GM18526 (cell line): ENCODE data around the gene ABCD3.

Experiments used
- POLR2A ChIP-seq: IDR thresholded peaks from 3 replicates; pipeline ENCODE4 v1.6.1; 2011; ENCODE audit not compliant: insufficient read length; ENCODE audit errors: extremely low read depth

The ABCD3 gene

DNA sequence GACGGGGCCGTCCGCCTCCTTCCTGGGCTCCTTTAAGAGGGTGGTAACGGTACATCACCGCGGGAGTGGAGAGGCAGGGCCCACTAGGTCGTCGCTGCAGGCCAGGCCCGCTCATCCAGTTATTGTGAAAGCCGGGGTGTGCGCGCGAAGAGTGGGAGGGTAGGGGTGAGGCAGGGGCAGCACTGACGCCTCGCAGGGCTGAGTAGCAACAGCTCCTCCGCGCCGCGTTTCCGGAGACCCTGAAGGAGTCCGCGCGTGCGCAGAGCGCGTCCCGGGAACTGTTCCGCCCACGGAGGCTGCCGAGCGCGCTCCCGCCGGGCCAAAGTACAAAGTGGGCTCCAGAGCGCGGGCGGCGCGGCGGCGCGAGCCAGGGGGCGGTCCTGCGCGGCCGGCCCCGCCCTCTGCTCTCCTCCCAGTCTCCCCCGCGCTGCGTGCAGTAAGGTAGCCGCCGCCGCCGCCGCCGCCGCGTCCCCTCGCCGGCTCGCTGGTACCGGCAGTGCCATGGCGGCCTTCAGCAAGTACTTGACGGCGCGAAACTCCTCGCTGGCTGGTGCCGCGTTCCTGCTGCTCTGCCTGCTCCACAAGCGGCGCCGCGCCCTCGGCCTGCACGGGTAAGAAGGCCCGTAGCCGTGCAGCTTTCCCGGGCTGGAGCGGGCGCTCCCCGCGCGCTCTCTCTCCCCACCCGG is at the start of gene ABCD3:
TSS of gene ABCD3 (plus strand) at position 412 of the 686 bp plus-strand sequence. CDS start at position 502, 90 bp downstream.
- TF ChIP-seq POLR2A, result peak; percentile 89

DNA sequence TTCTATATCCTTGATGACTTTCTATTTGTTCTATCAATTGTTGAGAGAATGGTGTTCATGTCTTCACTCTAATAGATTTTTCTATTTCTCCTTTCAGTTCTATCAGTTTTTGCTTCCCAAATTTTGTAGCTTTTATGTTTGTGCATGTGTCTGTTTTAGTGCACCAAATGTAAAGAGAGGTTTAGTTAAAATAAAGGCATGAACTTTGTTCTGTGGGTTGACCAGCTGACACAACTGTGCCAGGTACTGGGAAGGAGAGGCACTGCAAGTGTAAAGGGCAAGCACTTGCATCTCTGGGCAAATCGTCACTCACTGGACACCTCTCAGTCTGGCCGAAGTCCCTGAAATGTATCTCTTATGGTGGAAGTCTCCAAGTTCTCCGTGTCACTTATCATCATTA is 38.6 kb upstream of the ABCD3 start:
- no peak for TF ChIP-seq POLR2A

DNA sequence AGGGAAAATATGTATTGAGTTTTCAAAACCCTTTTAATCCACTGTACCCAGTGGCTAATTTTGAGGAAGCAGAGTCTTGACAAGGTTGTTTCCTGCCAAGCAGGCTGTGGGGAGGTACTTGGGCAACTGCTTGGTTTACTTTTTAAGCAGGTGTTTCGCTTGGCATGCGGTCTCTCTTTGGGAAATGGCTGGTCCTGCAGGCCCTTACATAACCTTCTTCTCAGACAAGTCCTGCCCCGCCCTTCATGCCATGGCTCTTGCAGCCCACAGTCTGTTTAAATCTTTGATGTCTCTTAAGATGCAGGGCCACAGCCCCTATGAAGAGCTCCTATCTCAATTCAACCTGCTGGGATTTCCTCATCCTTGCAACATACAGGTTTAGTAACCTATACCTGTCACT is 36.0 kb upstream of the ABCD3 start:
- no peak for TF ChIP-seq POLR2A

DNA sequence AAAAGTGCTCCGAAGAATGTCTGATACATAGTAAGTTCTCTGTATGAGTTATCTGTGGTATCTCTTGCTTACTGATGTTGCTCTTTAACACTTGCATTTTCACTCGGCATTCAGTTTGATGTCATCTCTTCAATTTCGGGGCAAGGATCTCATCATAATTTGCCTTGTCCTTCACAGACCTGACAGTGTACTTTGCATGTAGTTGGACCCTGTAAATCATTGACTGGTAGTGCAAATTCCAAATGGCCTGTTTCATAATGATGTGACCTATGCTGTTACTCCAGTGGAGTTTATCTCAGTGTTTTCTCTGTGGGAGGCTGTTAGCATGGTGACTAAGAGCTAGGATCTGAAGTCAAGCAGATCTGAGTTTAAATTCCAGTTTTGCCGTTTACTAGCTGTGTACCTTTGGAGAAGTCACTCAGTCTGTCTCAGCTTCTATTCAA is 34.2 kb upstream of the ABCD3 start:
- TF ChIP-seq POLR2A, result no peak

DNA sequence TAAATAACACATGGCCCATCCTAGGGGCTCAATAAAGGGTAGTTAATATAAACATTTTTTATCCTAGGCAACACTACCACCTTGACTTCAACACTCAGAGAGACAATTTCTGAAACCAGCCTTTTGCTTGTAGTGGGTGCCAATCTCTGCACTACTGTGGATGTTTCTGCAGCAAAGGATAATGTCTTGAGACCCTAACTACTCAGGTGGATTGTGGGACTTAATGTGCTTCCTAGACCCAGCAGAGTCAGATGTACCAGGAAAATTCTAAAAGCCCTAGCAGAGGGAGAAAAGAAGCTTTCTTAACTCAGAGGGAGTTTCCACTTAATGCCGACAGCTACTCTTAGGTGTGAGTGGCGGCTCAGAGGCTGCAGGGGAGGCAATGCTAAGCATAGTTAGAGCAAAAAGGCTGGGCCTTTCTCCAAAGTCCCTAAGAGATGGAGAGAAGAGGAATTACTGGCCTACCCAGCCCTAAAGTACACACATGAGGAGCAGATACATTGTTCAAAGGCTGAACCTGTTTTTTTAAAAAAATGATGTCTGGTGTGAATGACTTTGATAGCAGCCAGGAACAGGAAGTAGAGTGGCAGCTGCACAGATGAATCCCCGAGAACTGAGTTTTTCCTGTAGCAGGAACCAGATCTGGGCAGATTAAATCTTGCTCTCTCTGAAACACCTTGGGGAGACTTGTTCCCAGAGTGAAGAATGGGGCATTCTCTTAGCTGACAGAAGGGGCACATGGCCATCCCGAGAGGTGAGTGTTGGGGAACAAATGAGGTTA is 33.5 kb upstream of the ABCD3 start:
- TF ChIP-seq POLR2A, result no peak

DNA sequence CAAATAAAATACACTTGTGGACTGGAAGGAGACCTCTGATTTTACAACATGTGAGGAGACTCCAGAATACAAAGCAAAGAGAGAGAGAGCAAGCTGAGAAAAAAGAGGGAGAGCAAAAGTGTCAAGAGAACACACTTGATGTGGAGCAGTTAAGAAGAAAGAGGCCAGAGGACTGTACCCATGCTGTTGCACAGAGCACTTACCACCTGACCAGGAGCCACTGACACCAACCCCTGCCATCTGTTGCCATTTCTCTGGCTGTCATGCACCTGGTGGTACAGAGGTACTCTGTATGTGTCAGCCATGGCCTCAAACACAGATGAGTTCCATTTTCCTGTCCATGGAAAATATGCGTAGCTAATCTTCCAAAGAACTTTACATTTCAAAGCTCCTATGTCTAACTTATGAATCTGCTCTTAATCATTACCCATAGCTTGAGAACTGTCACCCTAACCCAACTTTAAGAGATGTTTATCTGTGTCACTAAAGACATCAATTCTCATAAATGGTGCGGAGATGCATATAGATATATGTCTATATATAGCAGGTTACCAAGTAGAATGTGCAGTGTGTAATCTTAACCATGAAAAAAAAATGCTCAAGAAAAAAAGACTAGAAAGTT is 32.8 kb upstream of the ABCD3 start:
- TF ChIP-seq POLR2A, result no peak

DNA sequence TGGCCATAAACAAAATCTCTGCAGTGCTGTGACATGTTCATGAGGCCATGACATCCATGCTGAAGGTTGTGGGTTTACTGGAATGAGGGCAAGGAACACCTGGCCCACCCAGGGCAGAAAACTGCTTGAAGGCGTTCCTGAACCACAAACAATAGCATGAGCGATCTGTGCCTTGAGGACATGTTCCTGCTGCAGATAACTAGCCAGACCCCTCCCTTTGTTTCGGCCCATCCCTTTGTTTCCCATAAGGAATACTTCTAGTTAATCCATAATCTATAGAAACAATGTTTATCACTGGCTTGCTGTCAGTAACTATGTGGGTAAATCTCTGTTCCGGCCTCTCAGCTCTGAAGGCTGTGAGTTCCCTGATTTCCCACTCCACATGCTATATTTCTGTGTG is 28.9 kb upstream of the ABCD3 start:
- no peak for TF ChIP-seq POLR2A

DNA sequence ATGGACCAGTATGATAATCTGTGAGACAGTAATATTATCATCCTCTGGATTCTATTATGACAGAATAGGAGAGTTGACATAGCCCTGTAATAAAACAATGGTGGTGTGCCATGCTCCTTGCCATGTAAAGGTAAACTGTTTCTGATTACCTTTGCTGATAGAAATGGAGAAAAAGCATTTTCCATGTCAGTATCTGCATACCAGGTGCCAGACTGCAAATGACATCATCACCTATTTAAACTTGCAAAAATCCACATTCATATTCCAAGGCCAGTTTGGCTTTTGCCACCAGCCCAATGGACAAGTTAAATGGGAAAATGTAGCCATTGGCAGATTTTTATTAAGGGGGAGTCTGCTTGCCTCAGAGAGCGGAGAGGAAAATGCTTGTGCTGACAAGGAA is 23.9 kb upstream of the ABCD3 start:
- TF ChIP-seq POLR2A, result no peak

DNA sequence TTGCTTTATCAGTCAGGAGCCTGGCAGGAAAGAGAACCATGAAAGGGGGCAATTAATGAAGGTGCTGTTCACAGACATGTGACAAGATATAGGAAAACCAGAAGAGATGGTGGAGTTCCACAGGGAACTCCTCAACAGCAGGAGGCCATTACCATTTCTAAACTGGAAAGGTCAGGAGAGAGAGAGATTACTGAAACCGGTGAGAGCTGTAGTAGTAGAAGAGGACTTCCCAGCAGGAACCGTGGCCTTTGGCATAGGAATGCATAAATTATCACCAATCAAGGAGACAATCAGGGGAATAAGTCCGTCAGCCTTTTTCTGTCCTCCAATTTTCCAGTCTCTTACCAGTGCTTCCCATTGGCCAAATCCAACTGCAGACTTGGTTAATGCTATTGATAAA is 23.0 kb upstream of the ABCD3 start:
- no peak for TF ChIP-seq POLR2A

DNA sequence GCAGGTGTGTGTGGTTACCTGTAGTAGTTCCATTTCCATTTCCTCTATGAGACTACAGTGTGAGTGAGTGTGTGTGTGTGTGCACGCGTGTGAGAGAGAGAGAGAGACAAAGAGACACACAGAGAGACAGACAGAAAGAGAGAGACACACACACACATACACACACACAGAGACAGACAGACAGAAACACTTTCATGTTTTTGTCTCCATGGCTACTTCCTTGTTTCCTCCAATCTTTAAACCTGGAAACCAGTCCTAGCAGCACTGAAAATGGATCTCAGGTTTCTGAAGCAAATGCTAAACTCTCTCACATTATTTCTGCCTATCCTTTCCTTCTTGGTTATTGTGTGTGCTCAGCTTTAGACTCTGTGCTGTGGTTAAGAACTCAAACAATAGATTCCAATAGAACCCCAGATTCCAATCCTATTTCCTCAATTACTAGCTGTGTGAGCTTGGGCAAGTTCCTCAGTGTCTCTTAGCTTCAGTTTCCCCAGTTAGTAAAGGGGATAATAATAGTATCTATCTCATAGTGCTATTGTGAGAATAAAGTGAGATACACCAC is 22.4 kb upstream of the ABCD3 start:
- no peak for TF ChIP-seq POLR2A

DNA sequence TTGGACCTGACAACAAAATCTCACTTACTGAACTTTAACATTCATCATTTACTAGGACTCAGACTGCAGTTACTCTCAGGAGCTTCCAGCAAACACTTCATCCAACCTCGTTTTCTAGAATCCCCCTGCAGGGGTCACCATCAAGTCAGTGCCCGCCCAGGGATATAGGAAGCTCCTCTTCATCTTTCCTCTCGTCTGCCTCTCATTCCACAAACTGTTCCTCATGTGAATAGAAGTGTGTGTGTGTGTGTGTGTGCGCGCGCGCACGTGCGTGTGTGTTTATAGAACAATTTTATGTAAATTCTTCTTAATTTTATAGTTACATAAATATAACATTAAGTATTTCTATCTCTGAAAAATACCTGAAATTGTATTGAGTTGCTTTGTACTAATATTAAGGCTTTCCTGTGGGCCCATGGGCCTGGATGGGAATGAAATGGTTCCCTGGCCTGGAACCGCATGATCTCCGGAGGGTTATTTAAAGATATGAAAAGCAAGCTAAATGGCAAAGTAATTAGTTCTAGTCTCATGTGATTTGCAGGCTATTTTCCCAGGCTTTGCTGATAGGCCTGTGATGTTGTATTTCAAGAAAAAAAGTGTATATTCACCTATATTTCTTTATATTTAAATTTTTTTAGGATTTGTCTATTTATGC is 21.7 kb upstream of the ABCD3 start:
- no peak for TF ChIP-seq POLR2A

DNA sequence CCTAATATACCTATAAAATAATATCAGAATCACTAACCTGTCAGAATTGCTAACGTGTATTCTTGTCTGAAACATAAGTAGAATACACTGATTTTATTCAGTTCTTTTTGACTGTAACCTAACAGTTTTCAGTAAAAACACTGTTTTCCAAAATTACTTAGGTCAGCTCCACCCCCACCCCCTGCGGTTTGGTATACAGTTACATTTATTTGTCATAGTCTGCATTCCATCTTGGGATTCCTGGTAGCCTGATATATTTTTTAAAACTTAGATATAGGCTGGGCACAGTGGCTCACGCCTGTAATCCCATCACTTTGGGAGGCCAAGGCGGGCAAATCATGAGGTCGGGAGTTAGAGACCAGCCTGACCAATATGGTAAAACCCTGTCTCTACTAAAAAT is 19.8 kb upstream of the ABCD3 start:
- no peak for TF ChIP-seq POLR2A

DNA sequence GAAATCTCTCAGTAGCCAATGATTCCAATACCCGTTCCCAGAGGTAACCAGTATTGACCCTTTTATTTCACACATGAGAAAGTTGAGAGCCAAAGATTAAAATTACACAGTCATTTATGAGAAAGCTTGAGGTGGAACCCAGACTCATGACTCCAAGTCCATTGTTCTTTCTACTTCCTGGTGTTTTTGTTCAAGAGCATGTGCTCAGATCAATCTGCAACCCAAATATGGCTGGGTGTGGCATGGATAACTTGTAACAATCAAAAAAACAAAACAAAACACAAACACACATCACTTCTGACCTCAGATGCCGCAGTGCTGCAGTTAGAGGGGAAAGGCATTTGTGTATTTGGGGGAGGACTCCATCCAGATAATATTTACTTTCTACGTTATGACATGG is 18.7 kb upstream of the ABCD3 start:
- TF ChIP-seq POLR2A, result no peak

DNA sequence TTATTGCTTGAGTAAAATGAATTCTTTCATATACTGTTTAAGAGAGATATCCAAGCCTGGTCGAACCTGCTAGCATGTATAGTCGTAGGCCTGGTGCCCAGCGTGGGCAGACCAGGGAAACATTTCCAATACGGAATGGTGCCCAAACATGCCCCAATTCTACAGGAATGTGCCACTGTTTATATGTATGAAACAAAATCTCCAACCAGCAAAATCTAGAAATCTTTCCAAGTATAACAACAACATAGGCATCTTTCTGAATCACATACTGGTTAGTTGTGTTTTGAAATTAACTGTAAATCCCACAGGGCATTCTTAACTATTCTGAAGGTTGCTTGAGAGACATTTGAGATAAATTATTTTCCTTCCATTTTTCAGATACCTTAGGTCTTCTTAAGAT is 17.0 kb upstream of the ABCD3 start:
- TF ChIP-seq POLR2A, result no peak

DNA sequence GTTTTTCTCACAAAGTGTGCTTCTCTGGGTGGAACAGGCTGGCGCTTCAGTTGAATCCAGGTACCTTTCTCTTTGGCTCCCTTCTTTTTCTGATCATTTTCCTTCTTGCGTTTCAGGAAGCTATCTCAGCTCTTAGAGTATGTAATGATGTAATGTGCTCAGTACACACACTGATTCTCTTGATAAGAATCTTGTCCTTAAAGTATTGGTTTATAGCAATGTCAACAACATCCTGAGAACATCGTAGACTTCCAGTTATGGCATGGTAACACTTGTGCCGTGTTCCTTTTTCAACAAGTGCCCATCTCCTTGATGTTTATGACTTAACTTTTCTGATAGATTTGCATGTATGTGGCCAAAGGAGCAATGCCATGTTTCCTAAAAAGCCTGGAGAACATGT is 11.7 kb upstream of the ABCD3 start:
- TF ChIP-seq POLR2A, result no peak
